Upper lobe of left lung (tissue), 4 donors: ENCODE measurements around the gene GDI1.

ENCODE experiments used
- CTCF ChIP-seq, 6 experiments: fragments of 450-650 bp in 4 of 6; fragments of 200-600 bp in 2 of 6; sonication (generic) in 2 of 6; IDR thresholded peaks; one replicate each; pipeline ENCODE4 v1.5.1; 2016 to 2019; ENCODE audit warnings: antibody characterized with exemption in 6 of 6
- EP300 ChIP-seq, 4 donors: sonication (generic); formaldehyde crosslinking; IDR thresholded peaks; one replicate each; pipeline ENCODE4 v1.5.1; 2017; ENCODE audit warnings: antibody characterized with exemption in 4 of 4, control low read depth in 2 of 4
- POLR2A ChIP-seq, 4 donors: fragments of 450-650 bp; IDR thresholded peaks; one replicate each; pipeline ENCODE4 v1.5.1; 2016 to 2017; ENCODE audit warnings: antibody characterized with exemption in 4 of 4, mild to moderate bottlenecking in 2 of 4

- TF ChIP-seq CTCF (IDR thresholded peaks at IDR 0.05): no peak
- TF ChIP-seq POLR2A (IDR thresholded peaks at IDR 0.05): no peak
- TF ChIP-seq EP300 (IDR thresholded peaks at IDR 0.05): no peak
Observed at GRCh38 chrX:154472685-154473632, 36.0 kb downstream of the GDI1 start.
